HG03571 (cell line): Measurements from ENCODE around the gene MARCHF11.

Source experiments
- ATAC-seq: cut with Tn5 transposase; IDR thresholded peaks from one replicate; pipeline ENCODE4 v1.9.1; 2021; ENCODE audit not compliant: unreplicated experiment

The MARCHF11 gene, protein sequence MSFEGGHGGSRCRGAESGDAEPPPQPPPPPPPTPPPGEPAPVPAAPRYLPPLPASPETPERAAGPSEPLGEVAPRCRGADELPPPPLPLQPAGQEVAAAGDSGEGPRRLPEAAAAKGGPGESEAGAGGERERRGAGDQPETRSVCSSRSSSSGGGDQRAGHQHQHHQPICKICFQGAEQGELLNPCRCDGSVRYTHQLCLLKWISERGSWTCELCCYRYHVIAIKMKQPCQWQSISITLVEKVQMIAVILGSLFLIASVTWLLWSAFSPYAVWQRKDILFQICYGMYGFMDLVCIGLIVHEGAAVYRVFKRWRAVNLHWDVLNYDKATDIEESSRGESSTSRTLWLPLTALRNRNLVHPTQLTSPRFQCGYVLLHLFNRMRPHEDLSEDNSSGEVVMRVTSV

GRCh38 chr5:16179511-16179935 lies at the start of gene MARCHF11:
TSS of gene MARCHF11 (minus strand) at chr5:16179791. CDS start at chr5:16179575, 216 bp downstream.
- no peak for ATAC-seq

DNA sequence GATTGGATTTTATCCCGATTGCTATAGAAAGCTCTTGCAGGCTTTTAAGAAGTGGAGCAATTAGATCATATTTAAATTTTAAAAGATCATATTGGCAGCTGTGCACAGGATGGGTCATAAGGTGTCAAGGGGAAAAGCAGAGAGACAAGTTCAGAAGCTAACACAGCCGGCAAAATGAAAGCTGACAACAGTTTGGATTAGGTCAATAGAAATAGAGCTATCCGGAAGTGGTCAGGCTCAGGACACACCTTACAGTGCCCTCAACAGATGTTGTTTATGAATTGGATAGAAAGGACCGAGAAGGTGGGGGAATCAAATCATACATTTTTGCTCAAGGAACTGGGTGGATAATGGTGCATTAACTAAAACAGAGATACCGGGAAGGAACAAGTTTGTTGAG lies 46.3 kb upstream of the MARCHF11 start:
- no peak for ATAC-seq

DNA sequence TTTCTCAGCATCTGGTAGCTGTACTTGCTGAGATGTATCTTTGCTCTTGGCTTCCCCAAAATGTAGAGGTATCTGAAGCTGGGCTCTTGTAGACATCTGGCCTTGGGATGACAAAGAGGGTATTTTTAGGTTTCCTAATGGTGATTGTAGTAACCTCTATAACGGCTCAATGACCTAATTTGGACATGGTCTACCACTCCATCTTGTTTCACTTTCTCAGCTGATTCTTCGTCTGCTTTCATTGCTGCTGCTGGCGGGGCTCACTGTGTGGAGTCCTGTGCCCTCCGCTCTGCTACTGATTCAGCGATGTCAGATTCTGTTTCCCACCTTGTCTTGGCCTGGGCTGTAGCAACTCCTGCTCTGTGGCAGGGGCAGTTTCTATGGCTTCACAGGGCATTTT lies 12.7 kb upstream of the MARCHF11 start:
- ATAC-seq, result no peak

GRCh38 chr5:16180789-16181082 lies 1.1 kb upstream of the MARCHF11 start:
- no peak for ATAC-seq

DNA sequence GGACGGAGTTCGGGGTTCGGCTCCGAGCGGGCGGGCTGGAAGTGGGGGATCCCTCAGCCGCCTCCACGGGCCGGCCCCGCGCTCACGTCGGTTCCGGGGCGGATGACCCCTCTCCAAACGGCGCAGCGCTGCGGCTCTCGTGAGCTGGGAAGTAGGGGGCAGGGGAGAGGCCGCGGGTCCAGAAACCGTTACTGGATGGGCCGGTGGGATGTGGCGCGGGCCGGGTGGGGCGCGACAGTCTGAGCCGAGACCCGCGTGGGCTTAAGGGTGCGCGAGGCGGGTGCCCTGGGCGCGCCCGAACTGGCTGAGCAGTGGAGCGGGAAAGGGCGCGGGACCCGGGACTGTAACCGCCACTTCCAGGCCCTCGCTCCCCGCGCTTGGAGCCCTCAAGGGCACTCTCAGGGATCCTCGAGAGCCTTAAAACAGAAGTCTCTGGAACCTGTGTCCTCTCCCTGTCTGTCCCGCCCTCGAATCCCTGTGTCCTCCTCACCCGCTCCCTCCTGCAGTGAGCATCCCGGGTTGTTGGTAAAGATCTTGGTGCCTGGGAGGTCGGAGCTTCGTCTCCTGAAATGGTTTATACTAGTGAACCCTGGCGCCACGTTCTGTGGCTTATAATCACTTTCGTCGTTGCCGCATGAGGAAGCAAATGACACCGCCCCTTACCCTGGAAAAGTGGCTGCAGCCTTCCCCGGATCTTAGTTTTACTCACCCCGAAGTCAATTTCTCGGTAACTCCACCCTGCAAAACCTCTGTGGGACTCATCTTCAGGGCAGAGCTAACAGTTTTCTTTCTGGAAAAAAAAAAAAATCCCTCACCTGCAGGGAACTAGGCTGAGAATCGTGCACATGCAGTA lies 571 bp upstream of the MARCHF11 start:
- no peak for ATAC-seq

DNA sequence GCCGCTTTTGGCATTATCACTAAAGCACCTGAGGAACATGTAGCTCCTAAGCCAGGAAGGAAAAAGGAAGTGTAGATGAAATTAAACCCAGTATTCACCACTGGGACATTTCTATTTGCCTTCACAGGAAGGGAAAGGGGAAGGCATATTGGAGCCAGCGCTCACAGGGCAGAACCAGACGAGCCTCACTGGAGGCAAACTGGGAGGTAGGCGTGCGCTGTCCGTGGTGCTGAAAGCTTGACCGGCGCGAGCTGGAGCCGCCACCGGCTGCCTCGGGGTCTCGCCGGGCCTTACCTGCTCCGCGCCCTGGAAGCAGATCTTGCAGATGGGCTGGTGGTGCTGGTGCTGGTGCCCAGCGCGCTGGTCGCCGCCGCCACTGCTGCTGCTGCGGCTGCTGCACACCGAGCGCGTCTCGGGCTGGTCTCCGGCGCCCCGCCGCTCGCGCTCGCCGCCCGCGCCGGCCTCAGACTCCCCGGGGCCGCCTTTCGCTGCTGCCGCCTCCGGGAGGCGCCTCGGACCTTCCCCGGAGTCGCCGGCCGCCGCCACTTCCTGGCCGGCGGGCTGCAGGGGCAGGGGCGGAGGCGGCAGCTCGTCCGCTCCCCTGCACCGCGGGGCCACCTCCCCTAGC lies 732 bp downstream of the MARCHF11 start:
- no peak for ATAC-seq

DNA sequence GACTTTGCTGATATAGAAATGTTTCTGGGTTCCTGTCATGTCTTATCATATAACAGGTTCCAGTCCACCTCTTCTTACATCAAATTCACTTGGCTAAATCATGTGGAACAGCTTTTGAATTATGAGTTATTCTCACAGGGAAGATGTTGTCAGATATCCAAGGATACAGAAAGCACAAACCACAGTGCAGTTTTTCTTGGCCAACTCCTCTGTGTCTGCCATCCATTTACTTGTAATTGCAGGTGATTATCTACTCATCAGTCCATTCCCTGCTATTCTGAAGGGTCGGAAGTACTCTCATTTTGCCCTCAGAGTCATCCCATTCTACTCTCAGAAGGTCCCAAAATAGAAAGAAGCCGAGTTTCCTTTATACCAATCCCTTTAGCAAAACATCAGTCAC lies 10.0 kb downstream of the MARCHF11 start:
- ATAC-seq, result no peak

DNA sequence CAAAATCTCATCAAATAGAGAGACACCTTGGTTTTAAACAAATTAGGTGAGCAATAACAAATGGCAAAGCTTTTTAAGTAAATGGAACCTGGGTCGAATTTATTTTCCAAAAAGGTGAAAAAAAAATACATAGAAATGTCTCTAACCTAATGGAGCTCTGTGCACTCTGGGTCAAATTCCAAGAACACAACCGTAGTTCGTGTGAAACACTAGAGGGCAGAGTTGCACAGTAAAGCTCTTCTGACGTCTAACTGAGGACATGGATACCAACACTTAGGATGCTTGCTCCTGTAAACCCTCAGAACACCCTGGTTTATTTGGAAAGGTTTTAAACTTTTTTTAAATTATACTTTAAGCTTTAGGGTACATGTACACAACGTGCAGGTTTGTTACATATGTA lies 18.9 kb downstream of the MARCHF11 start:
- ATAC-seq, result peak; percentile 69

DNA sequence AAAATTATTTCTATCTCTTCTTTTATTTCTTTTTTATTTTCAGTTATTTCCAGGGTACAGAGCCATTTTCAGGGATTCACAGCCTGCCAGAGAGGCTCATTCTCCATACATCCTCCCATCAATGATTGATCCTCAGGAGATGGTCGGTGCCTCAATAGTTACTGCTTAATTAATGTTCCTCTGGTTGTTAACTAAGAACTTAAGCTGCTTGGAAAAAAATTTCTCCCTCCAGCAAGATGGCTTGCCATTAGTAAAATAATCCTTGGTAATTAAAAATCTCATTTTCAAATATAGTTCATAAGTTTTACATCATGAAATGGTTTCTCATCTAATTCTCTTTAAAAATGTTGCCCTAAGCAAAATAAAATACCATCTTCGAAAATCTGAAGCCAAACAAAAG lies 20.0 kb downstream of the MARCHF11 start:
- no peak for ATAC-seq

DNA sequence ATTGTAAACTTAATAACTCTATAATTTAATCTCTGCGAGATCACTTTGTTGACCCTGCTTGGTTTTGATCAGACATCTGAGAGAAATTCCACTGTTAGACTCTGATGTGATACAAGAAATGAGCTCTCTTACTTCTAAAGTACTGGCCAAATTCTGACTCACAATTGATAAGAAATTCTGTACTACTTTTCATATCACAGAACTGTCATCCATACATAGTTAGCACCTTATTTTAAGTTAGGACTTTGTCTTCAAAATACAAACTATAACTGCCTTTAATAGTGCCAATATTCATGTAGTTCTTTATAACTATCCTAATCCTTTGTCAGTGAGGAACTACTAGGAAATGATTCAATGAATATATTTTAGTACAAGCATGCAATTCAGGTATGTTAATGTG lies 23.4 kb downstream of the MARCHF11 start:
- ATAC-seq, result no peak

DNA sequence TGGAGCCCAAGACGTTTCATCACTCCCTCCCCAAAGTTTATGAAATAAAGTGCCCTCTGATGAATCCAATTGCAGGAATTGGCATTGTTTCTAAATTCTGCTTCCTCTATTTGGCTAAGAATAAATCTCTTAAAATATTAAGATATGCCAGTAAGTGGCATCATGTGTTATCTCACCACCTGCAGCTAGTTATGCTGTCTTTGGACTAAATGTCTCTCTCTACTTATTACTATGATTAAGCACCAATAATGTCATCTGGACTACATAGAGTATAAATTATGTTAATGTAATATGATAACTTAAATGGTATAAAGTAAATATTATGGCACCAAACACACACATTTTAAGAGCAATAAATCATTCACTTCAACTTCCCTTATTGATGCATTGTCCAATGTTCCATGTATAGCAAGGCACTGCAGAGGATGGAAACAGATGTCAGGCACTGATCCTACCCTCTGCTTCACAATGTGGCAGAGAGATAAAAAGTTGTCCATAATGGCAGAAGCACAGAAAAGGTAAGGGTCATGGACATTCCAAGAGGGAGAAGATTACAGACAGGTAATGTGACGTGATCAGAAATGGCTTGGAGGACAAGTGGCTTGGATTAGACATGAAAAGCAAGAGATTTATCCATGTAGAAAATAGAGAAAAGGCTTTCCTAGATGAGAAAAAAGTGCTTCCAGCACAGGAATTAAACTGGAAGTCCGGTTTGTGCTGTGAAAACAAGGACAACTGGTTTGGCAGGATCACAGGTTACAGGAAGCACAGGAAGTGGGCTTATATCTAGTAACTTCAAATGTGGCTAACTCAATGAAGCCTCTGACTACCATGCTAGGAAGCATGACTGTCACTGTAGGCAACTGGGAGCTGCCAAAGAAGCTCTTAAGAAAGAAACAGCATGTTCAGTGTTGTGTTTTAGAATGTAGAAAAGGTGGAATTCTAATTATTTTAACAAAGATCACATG lies 26.7 kb downstream of the MARCHF11 start:
- no peak for ATAC-seq

DNA sequence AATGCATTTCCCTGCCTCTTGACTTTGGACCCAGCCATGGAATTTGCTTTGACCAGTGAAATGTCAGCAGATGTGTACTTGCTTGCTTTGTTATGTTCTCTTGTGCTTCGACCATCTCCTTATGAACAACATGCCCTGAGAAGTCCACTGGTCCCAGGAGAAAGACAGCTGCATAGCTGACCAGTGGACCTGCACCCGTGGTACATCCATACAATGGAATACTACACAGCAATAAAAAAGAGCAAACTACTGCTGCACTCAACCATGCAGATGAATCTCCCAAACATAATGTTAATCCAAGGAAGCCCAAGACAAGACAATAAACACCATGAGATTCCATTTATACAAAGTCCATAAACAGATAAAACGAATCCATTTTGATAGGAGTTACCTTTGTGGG lies 30.0 kb downstream of the MARCHF11 start:
- ATAC-seq, result no peak

DNA sequence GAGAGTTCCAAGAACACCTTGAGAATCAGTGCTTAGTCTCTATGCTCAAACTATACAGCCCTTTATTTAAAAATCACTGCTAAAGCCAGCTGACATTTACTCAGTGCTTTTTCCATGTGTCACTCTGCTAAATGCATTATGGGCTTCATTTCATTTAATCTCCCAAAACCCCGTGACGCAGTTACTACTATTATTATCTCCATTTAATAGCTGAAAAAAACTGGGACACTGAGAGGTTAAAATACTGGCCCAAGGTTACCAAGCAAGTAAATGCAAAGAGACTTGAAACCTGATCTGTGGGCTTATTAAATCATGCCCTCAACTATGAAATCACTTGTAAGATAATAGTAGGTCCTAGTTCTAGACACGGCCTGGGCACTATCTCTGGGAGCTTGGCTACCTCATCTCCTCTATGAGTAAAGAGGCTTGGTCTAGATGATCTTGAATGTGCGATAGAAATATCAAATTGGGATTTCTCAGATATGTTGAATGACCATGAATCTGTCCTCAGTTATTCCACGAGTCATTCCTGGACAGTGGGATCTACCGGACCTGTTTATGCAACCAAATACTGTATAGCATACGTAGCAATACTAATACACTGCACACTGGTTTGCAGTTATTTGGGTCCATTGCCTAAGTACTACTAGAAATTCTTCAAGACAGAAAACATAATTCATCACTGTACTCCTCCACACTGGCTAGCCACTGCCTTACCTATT lies 32.3 kb downstream of the MARCHF11 start:
- no peak for ATAC-seq

- no peak for ATAC-seq
Measured at GRCh38 chr5:16144416-16144815, 35.2 kb downstream of the MARCHF11 start.

DNA sequence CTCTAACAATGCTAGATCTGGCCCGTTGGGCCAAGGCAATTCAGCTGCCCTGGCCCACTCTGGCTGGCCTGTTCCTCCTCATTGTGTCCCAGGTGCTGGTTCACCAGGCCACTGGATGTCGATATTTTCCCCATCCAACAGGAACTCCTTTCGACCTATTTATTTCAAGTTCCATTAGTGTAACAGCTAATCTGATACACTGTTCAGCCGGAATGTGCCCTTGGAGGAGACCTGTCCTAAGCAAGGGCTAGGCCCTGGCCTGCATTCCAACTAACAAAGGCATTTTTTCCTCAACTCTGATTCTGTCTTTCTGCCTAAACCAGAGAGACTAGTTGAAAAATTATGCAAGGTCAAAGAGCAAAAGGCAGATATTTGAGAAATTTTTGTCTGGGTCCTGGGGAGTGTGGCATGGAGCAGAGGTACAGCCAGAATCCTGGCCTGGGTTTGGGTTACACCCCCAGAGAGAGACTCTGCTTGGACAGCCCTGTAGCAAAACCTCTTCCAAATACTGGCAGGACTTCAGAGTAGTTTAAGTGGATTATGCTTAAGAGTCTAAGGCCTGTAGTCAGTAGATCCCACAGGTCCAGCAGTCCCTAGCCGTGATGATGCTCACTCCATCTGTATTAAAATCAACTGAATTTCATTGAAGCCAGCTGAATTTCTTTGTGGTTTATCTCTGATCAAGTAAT lies 36.1 kb downstream of the MARCHF11 start:
- ATAC-seq, result no peak

DNA sequence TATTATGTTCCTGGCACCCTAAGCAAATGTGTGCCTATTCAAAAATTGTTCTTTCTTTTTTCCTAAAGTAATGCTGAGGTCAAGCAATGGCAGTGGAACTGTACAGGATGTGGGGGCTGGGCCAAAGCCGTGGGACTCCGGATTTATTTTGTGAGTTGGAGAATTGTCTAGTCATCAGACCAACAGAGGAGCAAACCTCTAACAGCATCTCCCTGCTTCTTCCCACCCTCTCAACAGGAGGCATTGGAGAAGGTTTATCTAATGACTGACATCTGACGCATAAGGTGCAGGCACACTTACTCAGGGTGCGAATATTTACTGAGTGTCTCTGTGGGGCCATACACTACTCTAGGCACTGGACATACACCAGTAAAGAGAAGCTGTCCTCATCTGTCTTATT lies 38.6 kb downstream of the MARCHF11 start:
- no peak for ATAC-seq

DNA sequence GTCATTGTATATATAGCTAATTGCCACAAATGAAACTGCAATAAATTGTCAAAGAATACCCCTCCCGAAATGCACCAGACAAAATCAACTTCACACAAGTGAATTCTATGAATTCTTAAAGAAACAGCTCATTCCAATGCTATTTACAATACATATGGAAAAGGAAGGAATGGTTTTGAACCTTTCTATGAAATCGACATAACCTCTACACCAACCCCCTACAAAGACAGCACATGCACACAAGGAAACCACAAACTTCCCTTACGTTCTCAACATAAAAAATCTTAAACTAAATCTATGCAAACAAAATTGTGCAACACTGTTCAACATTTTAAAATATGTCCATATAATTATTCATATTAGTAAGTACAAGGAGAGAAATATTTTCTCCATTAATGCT lies 39.2 kb downstream of the MARCHF11 start:
- no peak for ATAC-seq

- no peak for ATAC-seq
Measured at GRCh38 chr5:16137177-16137576, 42.4 kb downstream of the MARCHF11 start.

GRCh38 chr5:16135506-16135905 lies 44.1 kb downstream of the MARCHF11 start:
- no peak for ATAC-seq

DNA sequence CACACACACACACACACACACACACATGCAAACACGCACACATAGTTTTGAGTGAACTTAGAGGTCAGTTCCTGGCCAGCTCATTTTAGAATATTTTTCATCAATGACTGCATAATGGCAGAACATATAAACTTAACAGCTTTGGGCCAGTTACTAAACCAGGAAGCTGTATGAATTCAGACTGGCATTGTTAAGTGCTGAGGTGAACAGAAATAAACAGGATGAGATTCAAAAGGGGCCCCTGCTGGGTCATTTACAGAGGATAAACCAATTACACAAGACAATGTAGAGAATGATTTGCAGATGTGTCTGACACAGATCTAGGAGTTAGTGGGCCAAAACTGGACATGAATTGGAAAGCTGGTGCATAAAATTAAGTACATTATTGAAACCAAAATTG lies 44.6 kb downstream of the MARCHF11 start:
- no peak for ATAC-seq
